GM18870 (cell line): ENCODE measurements around the gene ITPR1.
A peak's percentile ranks its signal among the peaks of the same experiment; 100 is the strongest.

Experiments used
- ATAC-seq: cut with Tn5 transposase; IDR thresholded peaks from one replicate; pipeline ENCODE4 v1.9.1; 2021; ENCODE audit warnings: moderate library complexity; ENCODE audit not compliant: unreplicated experiment

Gene ITPR1

DNA sequence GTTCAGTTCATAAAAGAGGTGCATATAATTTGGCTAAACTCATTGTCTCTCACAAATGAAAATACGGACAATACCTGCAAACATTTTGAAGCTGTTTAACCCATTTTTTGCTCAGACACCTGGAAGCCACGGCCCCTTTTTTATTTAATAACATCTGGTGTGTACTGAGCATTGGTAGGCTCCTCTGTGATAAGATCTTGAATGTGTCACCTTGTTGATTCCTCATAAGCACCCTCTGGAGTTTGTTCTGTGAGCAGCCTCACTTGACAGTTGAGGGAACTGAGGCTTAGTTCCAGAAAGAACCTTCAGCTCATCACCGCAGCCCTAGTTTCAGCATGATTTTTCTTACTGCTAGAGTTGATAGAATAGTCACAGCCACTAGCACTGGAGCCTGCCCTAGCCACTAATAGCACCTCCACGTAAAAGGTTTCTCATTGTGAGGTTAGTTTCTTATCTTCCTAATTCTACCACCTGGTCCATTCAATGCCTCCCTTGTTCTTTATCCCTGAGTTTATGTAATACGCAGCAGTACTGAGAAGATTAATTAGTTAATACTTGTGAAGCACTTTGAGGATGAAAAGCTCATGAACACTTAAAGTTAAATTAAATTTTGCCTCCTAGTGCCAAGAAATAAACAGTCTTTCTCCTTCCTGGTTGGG is 71.9 kb downstream of the ITPR1 start:
- no peak for ATAC-seq

DNA sequence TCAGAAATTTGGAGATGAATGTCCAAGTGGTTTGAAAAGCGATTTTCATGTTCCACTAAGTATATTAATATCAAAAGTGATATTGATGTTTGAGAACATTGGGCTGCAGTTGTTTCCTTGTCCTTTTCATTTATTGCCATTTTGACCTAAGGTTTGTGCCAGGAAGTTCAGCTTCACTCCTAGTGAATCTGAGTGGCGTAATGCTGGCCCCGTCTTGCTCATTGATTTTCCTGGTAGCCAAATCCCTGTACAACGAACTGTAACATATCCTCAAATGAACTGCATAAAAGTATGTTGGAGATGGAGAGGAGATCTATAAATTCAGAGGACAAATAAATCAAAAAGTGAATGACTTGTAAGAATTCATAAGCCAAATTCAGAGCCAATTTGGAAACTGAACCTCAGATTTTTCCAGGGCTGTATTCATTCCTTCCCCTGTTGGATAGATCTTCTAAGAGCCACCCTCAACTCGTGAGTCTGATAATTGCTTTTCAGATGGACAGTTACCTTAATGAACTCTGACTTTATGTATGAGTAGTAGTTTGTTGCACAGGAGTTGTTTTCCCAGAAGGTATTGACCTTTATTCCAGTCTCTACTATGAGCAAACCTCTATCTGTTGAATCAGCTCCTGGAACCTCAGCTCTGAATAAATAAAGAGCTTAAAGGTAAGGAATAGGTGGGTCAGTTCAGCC is 72.8 kb downstream of the ITPR1 start:
- ATAC-seq: no peak

DNA sequence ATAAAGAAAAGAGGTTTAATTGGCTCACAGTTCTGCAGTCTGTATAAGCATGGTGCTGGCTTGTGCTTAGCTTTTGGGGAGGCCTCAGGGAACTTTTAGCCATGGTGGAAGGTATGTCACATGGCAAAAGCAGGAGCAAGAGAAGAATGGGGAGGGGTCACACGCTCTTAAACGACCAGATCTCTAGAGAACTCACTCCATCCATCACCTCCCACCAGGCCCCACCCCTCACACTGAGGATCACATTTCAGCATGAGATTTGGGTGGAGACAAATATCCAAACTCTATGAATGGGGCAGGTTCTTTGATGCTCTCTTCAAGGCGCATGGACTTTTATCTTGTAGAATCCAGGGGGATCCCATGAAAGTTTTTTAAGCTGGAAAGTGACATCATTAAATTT is 75.7 kb downstream of the ITPR1 start:
- no peak for ATAC-seq

DNA sequence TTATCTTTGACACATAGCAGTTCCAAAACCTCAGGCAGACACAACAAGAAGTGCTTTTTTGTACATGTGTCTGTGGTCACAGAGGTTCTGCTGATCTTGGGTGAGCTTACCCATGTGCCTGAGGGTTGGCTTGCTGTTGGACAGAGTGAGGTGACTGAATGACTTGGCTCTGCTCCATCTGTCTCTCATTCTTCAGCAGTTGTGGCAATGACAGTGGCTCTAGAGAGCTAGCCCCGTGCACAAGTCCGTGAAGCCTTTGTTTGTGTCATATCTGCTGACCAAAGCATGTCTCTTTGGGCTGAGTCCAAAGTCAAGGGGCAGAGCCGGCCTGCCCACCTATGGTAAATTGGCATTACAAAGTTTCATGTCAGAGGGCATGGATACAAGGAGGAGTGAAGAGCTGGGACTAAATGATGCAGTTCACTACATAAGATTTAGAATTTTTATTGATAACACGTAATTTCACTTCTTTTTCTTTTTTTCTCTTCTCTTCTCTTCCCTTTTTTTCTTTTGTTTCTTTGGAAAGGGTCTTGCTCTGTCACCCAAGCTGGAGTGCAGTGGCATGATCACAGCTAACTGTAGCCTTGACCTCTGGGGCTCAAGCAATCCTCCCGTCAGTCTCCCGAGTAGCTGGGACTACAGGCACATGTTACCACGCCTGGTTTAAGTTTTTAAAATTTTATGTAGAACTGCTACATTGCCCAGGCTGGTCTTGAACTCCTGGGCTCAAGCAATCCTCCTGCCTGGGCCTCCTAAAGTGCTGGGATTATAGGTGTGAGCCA is 77.9 kb downstream of the ITPR1 start:
- no peak for ATAC-seq

DNA sequence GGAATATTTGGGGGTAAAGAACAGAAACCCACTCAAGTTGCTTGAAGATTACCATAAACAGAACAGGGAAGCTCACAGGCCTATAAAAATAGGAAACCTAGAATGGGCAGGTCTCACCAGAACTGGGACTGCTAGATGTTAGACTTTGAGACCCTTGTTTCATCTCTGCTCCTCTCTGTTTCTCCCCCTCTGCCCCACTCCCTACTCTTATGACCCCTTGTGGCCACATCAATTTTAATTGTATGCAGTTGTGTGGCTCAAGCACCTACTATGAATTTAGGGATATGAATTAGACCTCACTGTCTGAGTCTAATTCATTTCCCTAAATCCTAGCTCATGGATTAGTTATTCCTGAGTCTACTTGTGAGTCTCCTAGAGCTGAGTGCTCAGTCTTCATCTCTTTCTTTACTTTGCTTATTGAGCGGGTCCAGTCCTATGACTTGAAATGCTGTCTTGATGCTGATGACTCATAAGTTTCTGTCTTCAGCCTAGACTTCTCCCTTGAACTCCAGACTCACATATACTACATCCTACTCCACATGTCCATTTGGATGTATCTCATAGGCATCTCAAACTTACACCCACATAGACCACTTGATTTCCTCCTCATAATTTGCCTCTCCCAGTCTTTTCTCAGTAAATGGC is 78.7 kb downstream of the ITPR1 start:
- ATAC-seq: no peak

DNA sequence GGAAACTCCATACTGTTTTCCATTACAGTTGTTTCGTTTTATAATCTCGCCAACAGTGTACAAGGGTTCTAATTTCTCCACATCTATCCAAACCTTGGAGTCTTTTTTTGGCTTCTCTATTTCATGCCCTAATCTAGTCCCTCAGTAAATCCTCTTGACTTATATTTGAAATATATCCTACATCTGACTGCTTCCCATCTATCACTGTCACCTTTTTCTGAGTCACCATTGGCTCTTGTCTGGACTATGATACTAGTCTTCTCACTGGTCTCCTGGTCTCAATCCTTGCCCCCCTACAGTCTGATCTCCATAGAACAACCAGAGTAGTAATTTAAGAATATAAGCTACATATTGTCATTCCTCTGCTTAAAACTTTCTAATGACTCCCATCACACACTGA is 80.0 kb downstream of the ITPR1 start:
- ATAC-seq: no peak

DNA sequence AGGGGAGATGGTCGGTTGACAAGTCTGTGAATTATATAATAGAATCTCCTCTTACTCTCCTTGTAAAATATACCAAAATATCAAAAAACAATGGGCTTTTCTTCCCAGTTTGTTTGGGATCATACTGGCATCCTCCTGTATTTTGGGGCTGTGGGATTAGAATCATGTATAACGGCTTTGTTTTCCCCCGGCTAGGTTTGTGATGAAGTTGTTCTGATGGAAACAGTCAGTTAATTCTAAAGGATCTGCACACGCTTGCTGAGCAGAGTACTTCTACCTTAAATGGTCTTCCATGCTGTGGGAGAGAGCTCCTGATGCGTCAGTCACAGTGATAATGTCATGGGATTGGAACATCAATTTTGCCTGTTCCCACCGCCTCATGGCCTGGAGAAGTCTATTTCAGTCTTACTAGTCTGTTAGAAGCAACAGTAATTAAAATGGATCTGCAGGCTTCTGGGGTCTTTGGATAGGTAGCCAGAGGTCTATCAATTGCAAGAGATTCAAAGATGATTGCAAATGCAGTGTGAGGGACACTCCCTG is 81.3 kb downstream of the ITPR1 start:
- ATAC-seq: no peak

DNA sequence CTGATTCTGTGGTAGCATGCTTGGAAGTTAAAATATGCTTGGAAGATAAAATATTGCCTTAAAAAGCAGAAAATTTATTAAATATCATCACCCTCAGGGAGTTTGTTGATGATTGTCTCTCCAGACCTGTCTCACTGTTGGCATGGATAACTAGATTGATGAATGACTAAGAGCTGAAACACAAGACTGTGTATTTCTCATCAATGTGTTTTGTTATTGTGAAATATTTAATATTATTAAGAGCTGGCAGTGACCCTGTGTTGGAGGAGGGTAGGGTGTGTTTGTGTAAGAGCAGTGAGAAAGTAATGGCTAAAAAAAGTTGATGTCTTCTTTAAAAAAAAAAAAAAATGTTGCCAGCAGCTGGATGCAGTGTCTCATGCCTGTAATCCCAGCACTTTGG is 82.2 kb downstream of the ITPR1 start:
- ATAC-seq: no peak

DNA sequence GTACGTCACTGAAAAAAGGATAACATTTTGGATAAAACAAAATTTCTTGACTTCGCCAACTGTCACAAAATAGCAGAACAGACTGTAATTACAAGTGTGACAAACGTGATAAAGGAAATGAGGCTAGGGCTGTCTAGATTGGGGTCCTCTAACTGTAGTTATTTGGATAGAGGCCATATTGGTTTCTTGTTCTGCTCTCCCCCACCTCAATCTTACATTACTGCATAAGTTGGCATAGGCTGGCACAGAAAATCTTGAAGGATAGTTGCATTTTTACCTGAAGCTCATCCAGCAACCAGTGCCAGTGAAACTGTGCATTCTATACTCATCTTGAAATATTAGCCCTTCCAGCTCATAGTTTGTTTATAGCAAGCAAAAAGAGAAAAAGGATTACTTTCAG is 84.6 kb downstream of the ITPR1 start:
- ATAC-seq: no peak

DNA sequence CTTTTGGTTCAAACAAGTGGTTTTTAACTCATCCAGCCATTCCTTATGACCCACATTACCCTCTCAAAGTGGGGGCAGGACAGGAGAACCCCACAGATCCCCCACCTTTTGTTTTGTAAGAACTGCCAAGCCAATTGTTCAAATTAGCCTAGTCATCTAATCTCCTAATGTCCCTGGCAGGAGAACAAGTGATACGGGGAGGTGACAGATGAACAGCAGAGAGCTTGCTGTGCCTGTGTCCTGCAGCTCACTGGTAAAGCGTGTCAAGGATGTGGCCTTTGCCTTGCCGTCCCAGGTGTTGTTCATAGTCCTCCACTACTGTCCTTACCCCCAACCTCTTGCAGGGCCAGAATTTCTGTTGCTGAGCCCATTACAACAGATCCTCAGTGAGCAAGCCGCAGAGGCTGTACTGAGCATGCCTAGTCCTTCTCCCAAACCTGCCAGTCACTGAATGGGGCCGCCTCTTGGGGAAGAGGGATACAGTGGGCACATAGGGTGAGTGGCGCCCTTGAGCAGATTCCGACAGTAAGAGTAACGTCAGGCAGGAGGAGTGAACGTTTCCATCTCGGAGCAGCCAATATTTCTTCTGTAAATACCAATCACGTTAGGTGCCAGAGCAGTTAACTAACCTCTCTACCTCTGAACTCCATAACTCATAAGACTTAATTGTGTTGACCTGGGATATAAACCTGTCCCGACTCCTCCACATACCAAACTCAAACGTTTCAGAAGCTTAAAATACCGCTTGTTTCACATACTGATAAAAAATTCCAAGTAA is 87.4 kb downstream of the ITPR1 start:
- no peak for ATAC-seq

DNA sequence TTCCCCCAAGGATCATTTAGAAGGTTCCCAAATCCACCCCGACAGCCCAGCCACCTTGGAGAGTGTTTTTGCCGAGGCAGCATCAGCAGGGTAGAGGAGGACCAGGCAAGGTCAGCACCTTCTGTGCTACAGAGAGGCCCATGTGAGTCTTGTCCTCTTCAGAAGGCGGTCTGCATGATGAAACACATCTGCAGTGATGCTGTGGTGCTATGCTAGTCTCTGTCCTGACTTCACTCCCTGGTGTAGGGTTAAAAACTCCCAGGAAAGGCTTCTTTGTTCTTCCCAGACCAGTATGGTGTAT is 87.9 kb downstream of the ITPR1 start:
- no peak for ATAC-seq

DNA sequence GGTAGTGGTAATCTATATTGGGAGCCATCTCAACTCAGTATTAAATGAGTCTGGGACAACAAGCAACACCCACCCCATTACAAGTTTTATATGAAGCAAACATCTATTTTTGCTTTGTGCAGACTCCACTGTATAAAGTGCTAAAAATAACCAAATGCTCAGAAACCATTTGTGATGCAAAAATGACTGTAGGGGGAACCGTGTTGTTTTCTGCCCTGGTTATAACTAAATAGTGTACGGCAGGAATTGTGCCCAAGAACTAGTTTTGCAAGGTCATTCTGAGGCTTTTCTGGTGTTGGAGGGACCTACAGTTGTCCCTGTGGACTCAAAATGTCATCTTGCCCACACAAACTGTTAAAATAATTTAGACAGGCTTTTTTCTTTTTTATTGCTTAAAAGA is 88.3 kb downstream of the ITPR1 start:
- no peak for ATAC-seq

DNA sequence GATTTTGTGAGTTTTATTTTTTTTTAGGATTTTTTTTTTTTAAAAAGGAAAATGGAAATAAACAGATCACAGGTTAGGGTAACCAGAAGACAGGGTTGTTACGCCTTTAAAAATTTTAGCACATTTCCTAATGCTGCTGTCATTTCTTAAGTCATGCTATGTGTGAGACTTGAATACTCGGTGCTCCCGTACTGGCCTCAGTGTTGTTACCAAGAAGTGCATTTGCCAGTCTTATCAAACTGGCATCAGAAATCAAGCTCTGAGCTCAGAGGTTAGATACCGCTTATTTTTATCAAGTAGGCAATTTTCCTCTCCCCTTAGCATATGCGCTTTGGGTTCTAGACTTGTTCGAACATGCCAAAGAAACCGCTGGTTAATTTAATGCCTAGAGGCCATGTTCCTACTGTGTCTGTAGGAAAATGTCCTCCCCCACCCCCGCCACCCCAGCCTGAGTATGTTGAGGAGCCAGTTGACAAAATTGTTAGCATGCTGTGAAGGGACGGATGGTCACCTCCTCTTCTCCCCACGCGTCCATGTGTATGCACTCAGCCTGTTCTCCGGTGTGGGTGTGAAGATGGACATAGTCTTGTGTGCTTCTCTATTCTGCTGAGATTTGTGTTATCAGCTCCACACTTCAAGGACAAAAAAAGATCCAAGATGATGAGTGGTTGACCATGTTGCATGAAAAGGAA is 88.9 kb downstream of the ITPR1 start:
- no peak for ATAC-seq

DNA sequence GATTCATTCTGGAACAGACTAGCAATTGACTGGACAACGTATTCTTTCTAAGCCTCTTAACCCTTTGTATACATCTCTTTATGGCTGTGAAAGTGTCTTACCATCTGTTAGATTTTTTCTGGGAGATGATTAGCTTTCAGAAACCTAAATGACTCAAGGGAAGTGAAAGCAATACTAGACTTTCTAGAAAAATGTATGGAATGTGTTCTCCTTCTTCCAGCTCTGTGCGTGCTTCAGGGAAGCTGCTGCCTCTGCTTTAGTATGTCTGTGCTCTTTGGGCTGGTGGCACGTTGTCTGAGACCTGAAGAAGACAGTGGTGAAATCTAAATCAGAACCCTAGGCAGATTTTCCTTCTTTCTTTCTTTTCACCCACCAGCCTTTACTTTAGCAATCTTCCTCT is 89.5 kb downstream of the ITPR1 start:
- no peak for ATAC-seq

DNA sequence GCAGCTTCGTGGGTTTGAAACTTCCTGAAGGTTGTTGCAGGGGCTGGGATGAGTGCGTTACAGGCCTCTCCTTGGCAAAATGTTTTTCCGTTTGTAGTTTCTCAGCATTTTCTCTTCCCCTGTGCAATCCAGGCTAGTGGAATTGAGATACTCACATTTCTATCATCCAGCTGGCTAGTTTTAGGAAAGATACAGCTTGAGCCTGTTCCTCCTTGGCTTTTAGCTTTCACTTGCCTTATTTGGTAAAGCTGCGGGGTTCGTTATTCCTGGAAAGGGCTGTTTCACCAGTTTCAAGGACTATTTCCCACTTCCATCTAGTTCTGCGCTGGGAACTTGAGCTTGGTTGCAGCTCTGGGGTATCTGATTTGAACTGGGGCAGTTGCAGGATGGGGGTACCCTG is 90.3 kb downstream of the ITPR1 start:
- no peak for ATAC-seq

DNA sequence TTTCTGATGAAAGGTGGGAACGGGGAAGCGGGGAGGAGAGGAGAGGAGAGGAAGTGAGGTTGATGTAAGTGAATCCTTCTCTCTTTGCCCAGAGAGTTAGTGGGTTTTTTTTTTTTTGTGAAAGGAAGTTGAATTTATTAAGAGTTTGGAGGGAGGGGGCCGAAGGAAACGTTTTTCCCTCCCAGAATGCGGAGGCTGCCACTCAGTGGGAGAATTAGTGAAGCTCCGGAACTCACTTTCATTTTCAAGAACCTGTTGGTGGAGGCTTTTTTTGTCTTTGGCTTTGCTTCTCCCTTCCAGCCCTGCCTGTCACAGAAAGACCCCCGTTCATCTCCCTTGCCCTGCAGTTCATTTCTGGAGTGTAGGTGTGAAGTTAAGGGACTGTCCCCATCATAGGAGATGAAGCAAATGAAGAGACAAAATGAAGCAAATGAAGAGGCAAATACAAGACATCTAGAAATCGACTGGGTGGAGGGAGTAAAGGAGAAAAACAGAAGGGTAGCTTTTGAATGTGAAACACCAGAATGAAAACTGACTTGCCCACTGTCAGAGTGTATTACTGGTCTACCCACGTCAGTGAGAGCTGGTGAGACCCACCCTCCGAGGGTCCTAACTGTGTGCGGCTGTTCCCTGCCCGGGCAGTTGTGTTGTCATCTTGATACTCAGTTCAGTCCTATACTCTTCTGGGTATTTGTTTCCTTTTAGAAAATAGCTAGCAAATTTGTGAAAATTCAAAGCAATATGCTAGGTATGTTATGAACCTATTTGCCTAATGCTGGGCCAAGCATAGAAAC is 91.5 kb downstream of the ITPR1 start:
- ATAC-seq: peak; percentile 47

DNA sequence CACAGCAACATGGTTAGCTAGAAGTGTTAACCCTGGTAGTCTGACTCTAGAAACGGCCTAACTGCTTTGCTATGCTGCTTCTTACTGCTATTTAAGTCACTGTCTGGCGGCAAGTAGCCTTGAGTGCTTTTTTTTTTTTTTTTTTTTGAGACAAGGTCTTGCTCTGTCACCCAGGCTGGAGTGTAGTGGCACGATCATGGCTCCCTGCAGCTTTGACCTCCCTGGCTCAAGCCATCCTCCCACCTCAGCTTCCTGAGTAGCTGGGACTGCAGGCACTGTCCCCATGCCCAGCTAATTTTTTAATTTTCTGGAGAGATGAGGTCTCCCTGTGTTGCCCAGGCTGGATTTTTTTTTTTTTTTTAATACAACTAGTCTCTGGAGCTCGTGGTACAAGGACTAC is 93.2 kb downstream of the ITPR1 start:
- no peak for ATAC-seq

DNA sequence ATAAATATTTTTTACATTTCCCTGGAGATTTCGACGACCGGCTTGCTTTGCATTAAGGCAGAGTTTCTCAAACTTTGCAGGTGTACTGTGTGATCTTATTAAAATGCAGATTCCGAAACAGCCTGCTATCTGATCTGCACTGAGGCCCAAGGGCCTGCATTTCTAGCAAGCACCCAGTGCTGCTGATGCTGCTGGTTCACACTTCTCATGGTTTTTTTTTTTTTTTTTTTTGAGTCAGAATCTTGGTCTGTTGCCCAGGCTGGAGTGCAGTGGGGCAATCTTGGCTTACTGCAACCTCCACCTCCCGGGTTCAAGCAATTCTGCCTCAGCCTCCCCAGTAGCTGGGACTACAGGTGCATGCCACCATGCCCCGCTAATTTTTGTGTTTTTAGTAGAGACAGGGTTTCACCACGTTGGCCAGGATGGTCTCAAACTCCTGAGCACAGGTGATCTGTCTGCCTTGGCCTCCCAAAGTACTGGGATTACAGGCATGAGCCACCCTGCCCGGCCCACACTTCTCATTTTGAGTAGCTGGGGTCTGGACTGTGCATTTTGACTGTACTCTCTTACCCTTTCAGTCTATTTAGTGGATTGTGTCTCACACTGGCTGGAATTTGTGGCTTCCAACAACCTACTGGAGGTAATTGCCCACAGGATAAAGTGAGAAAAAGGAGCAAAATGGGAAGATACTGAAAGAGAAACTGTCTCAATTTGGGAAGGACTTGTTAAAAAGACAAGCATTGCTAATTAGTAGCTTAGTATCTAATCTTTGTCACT is 94.1 kb downstream of the ITPR1 start:
- ATAC-seq: no peak

DNA sequence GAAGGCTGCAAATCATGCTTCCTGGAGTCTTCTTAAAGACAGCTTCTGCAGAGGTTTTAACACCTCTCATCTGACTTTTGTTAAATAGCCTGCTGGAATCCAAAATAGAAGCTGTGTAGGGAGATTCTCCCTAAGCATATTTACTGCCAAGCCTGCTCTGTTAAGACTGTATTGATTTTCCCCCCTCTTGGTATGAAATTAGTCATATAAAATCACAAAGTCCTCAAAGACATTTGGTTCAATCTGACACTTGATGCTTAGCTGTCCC is 94.6 kb downstream of the ITPR1 start:
- ATAC-seq: no peak
